MM.1S (cell line): ENCODE measurements around the gene TAS2R42.

Source experiments
- DNase-seq: peaks from one replicate; pipeline ENCODE4 v3.0.0-alpha.2; 2015
- H2AFZ ChIP-seq: fragments of 300-600 bp; sonication (generic); 2 replicates; pipeline ENCODE4 v1.6.0; 2016; ENCODE audit warnings: antibody characterized with exemption, low read length
- H3F3A ChIP-seq: fragments of 300-600 bp; sonication (generic); 2 replicates; pipeline ENCODE4 v1.6.1; 2016; ENCODE audit warnings: mild to moderate bottlenecking, antibody characterized with exemption, low read length, moderate library complexity, mixed read lengths; ENCODE audit not compliant: insufficient read depth
- H3K27ac ChIP-seq: fragments of 300-600 bp; sonication (generic); 2 replicates; pipeline ENCODE4 v1.5.1; 2016; ENCODE audit warnings: mild to moderate bottlenecking, low read length
- H3K27me3 ChIP-seq: fragments of 300-600 bp; sonication (generic); replicated peaks from 2 replicates; pipeline ENCODE4 v1.6.0; 2016; ENCODE audit warnings: low read length; ENCODE audit not compliant: insufficient read depth
- H3K36me3 ChIP-seq: fragments of 300-600 bp; sonication (generic); replicated peaks from 2 replicates; pipeline ENCODE4 v1.6.1; 2016; ENCODE audit warnings: mild to moderate bottlenecking, low read length, mixed read lengths; ENCODE audit not compliant: insufficient read depth
- H3K4me1 ChIP-seq: fragments of 300-600 bp; sonication (generic); 2 replicates; pipeline ENCODE4 v1.6.1; 2016; ENCODE audit warnings: low read length, mixed read lengths
- H3K4me2 ChIP-seq: fragments of 300-600 bp; sonication (generic); 2 replicates; pipeline ENCODE4 v1.6.0; 2016; ENCODE audit warnings: low read depth, low read length
- H3K4me3 ChIP-seq: fragments of 300-600 bp; sonication (generic); 2 replicates; pipeline ENCODE4 v1.5.1; 2016; ENCODE audit warnings: low read length, mixed read lengths
- H3K79me2 ChIP-seq: fragments of 300-600 bp; sonication (generic); 2 replicates; pipeline ENCODE4 v1.6.1; 2016; ENCODE audit warnings: mixed run types, low read length, mixed read lengths
- H3K9ac ChIP-seq: fragments of 300-600 bp; sonication (generic); 2 replicates; pipeline ENCODE4 v1.6.1; 2016; ENCODE audit warnings: low read length, mixed read lengths
- H3K9me2 ChIP-seq: fragments of 300-600 bp; sonication (generic); replicated peaks from 2 replicates; pipeline ENCODE4 v1.6.1; 2016; ENCODE audit warnings: mild to moderate bottlenecking, low read length, mixed read lengths; ENCODE audit not compliant: insufficient read depth
- H3K9me3 ChIP-seq: fragments of 300-600 bp; sonication (generic); replicated peaks from 2 replicates; pipeline ENCODE4 v1.6.1; 2016; ENCODE audit warnings: mild to moderate bottlenecking, low read length, mixed read lengths; ENCODE audit not compliant: insufficient read depth
- H4K20me1 ChIP-seq: fragments of 300-600 bp; sonication (generic); 2 replicates; pipeline ENCODE4 v1.6.1; 2016; ENCODE audit warnings: mild to moderate bottlenecking, low read length, moderate library complexity, mixed read lengths; ENCODE audit not compliant: insufficient read depth
- EZH2 ChIP-seq: fragments of 300-600 bp; sonication (generic); optimal IDR thresholded peaks from 2 replicates; pipeline ENCODE3; 2017; ENCODE audit warnings: low read depth, mild to moderate bottlenecking, antibody characterized with exemption, low read length, mixed read lengths
- EZH2phosphoT487 ChIP-seq: fragments of 300-600 bp; sonication (generic); IDR thresholded peaks from 2 replicates; pipeline ENCODE4 v1.6.1; 2018; ENCODE audit warnings: antibody characterized with exemption, low read length
- TF ChIP-seq, protein P1 (sequence below): fragments of 300-600 bp; sonication (generic); IDR thresholded peaks from 2 replicates; pipeline ENCODE4 v1.5.1; 2016; ENCODE audit warnings: antibody characterized with exemption, low read length, mixed read lengths

The TAS2R42 gene

GRCh38 chr12:11144297-11144696 is 42.4 kb downstream of the TAS2R42 start:
- peaks cover 4% of the 10 kb centered on the region; the same call in 1 of the 2 replicates for H4K20me1 ChIP-seq
- TF ChIP-seq EZH2, result no peak
- TF ChIP-seq, protein P1, sequence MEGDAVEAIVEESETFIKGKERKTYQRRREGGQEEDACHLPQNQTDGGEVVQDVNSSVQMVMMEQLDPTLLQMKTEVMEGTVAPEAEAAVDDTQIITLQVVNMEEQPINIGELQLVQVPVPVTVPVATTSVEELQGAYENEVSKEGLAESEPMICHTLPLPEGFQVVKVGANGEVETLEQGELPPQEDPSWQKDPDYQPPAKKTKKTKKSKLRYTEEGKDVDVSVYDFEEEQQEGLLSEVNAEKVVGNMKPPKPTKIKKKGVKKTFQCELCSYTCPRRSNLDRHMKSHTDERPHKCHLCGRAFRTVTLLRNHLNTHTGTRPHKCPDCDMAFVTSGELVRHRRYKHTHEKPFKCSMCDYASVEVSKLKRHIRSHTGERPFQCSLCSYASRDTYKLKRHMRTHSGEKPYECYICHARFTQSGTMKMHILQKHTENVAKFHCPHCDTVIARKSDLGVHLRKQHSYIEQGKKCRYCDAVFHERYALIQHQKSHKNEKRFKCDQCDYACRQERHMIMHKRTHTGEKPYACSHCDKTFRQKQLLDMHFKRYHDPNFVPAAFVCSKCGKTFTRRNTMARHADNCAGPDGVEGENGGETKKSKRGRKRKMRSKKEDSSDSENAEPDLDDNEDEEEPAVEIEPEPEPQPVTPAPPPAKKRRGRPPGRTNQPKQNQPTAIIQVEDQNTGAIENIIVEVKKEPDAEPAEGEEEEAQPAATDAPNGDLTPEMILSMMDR, result no peak
- TF ChIP-seq EZH2phosphoT487, result no peak
- H3K36me3 ChIP-seq, result 0 out of 2 replicates have a peak, but pooled peaks cover 3% of the 10 kb centered on the region
- H3K9me2 ChIP-seq, result no peaks in the 10 kb centered on the region
- H3F3A ChIP-seq, result no peaks in the 10 kb centered on the region
- DNase-seq, result no peak
- no peak overlapping the region for H3K4me3 ChIP-seq
- no peak overlapping the region for H3K9ac ChIP-seq
- H3K4me1 ChIP-seq, result no peaks in the 10 kb centered on the region
- no peak overlapping the region for H2AFZ ChIP-seq
- no peak overlapping the region for H3K4me2 ChIP-seq
- H3K27me3 ChIP-seq, result no peaks in the 10 kb centered on the region
- H3K9me3 ChIP-seq, result no peaks in the 10 kb centered on the region
- H3K27ac ChIP-seq, result no peak overlapping the region
- H3K79me2 ChIP-seq, result peaks cover 50% of the 10 kb centered on the region

DNA sequence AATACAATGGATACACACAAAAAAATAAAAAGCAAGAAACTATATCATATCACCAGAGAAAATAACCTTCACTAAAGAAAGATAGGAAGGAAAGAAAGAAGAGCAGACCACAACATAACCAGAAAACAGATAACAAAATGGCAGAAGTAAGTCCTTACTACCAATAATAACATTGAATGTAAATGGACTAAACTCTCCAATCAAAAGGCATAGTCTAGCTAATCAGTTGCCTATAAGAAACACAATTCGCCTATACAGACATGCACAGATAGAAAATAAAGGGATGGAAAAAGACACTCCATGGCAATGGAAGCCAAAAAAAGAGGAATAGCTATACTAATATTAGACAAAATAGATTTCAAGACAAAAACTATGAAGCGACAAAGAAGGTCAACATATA is 43.4 kb downstream of the TAS2R42 start:
- peaks cover 4% of the 10 kb centered on the region; the same call in 1 of the 2 replicates for H4K20me1 ChIP-seq
- DNase-seq, result no peak
- no peak overlapping the region for H2AFZ ChIP-seq
- no peaks in the 10 kb centered on the region for H3K27me3 ChIP-seq
- H3K36me3 ChIP-seq, result 0 out of 2 replicates have a peak, but pooled peaks cover 3% of the 10 kb centered on the region
- H3K27ac ChIP-seq, result no peak overlapping the region
- TF ChIP-seq, protein P1, result no peak
- TF ChIP-seq EZH2 (no peak), EZH2phosphoT487 (no peak)
- H3K4me3 ChIP-seq, result no peak overlapping the region
- H3K9me2 ChIP-seq, result no peaks in the 10 kb centered on the region
- H3K4me2 ChIP-seq, result no peak overlapping the region
- no peaks in the 10 kb centered on the region for H3F3A ChIP-seq
- H3K9ac ChIP-seq, result no peak overlapping the region
- peaks cover 50% of the 10 kb centered on the region for H3K79me2 ChIP-seq
- H3K9me3 ChIP-seq, result no peaks in the 10 kb centered on the region
- no peaks in the 10 kb centered on the region for H3K4me1 ChIP-seq

- Histone ChIP-seq H3F3A (no peaks in the 10 kb centered on the region), H3K79me2 (peaks cover 59% of the 10 kb centered on the region), H3K4me3 (no peak overlapping the region), H3K9ac (no peak overlapping the region), H3K9me3 (no peaks in the 10 kb centered on the region), H3K36me3 (0 out of 2 replicates have a peak, but pooled peaks cover 3% of the 10 kb centered on the region), H3K4me1 (no peaks in the 10 kb centered on the region), H2AFZ (no peak overlapping the region), H4K20me1 (peaks cover 3% of the 10 kb centered on the region; the same call in 1 of the 2 replicates), H3K27ac (no peak overlapping the region), H3K27me3 (no peaks in the 10 kb centered on the region), H3K4me2 (no peak overlapping the region), H3K9me2 (no peaks in the 10 kb centered on the region)
- TF ChIP-seq EZH2, result no peak
- TF ChIP-seq EZH2phosphoT487, result no peak
- TF ChIP-seq, protein P1, result no peak
- DNase-seq, result no peak
Observed at GRCh38 chr12:11136075-11136474, 50.7 kb downstream of the TAS2R42 start.
